ENCODE results near the gene INSRR. TPM values are rescaled to one million over a fixed set of nuclear protein-coding genes. Genes with fewer than 3 reads are reported as not detected.

Gene INSRR
- polyA plus RNA-seq, 2 of the 4 experiments (the other 2 are of a cell fraction) = not detected

- TF ChIP-seq RFX5 (IDR thresholded peaks at IDR 0.05) (no peak), HOXB5 (CRISPR knock-in tag; IDR thresholded peaks at IDR 0.05) (no peak), BCL3 (IDR thresholded peaks at IDR 0.05) (no peak), PHF8 (IDR thresholded peaks at IDR 0.05; ENCODE audit: borderline replicate concordance, low read depth) (no peak), NFE2L2 (conservative IDR thresholded peaks at IDR 0.05; ENCODE audit: low read length) (no peak), CBX2 (IDR thresholded peaks at IDR 0.05; ENCODE audit: borderline replicate concordance, low read depth) (no peak), NR3C1 (IDR thresholded peaks at IDR 0.05) (no peak), CEBPB (IDR thresholded peaks at IDR 0.05) (no peak), HMGXB4 (CRISPR knock-in tag; IDR thresholded peaks at IDR 0.05; ENCODE audit: borderline replicate concordance) (no peak), RNF2 (IDR thresholded peaks at IDR 0.05; ENCODE audit: borderline replicate concordance, low read depth) (no peak), MAX (IDR thresholded peaks at IDR 0.05) (no peak), CBX8 (IDR thresholded peaks at IDR 0.05) (no peak), SMC3 (IDR thresholded peaks at IDR 0.05) (no peak), USF2 (IDR thresholded peaks at IDR 0.05) (no peak), SREBF2 (IDR thresholded peaks at IDR 0.05) (no peak), FOSB (CRISPR knock-in tag; IDR thresholded peaks at IDR 0.05) (no peak), CHD4 (IDR thresholded peaks at IDR 0.05; ENCODE audit: borderline replicate concordance) (no peak), ZFP36 (IDR thresholded peaks at IDR 0.05; ENCODE audit: borderline replicate concordance, partially characterized antibody) (no peak)
- no peak for ATAC-seq
- Histone ChIP-seq H3K4me2 (no peak overlapping the region), H3K4me1 (no peaks in the 10 kb centered on the region), H3K4me3 (no peak overlapping the region), H3K9me3 (no peaks in the 10 kb centered on the region), H3K27ac (no peak overlapping the region)
- FAIRE-seq = no peak
- 38% methylated on average over 8 of the region's 8 CpGs for WGBS (ENCODE audit: missing lambda C conversion rate)
- POLR2A ChIA-PET = no interaction called here
- no peak for DNase-seq (ENCODE audit: low read depth in 1 of 2, low spot score in 1 of 2)
- CTCF ChIA-PET = interaction anchor here (1.4 to 12.5 kb wide), 6 partner anchors 15 to 114 kb away, joined by 3 to 289 read pairs (median 8); partner anchors contain the start of genes INSRR and NTRK1
These were observed 18.6 kb downstream of the INSRR start for GRCh38 chr1:156840186-156840897.

- 24% methylated on average over 9 of the region's 9 CpGs for WGBS (ENCODE audit: missing lambda C conversion rate)
- H3K4me3 ChIP-seq = no peak overlapping the region
- no peak overlapping the region for H3K27ac ChIP-seq
- ChIA-PET CTCF (interaction anchor here (0.8 to 12.5 kb wide), 34 partner anchors 14 to 198 kb away, joined by 3 to 289 read pairs (median 7); partner anchors contain the start of genes INSRR, LRRC71, NTRK1 and PRCC), POLR2A (no interaction called here)
- DNase-seq (ENCODE audit: low read depth in 1 of 2, low spot score in 1 of 2) = no peak
- no peak for TF ChIP-seq HOXA7 (CRISPR knock-in tag; IDR thresholded peaks at IDR 0.05)
- TF ChIP-seq SREBF2 (IDR thresholded peaks at IDR 0.05) = no peak
- TF ChIP-seq RCOR1 (IDR thresholded peaks at IDR 0.05; ENCODE audit: low read depth, low read length) = no peak
- TF ChIP-seq MYC (IDR thresholded peaks at IDR 0.05; ENCODE audit: borderline replicate concordance, low read length) = no peak
- no peaks in the 10 kb centered on the region for H3K4me1 ChIP-seq
- ATAC-seq = peak in 1 of 2 experiments; percentile 9; a peak in 2 of 6 replicates
- no peak for FAIRE-seq
- H3K9me3 ChIP-seq = no peaks in the 10 kb centered on the region
- no peak overlapping the region for H3K4me2 ChIP-seq
These were observed 19.3 kb downstream of the INSRR start for GRCh38 chr1:156839426-156840109.

Data from A549 (cell line).